ENCODE data around the gene PISD.
A peak's percentile ranks its signal among the peaks of the same experiment; 100 is the strongest.

The PISD gene

GRCh38 chr22:31647523-31648320 lies 14.3 kb downstream of the PISD start:
- Mint-ChIP-seq H3K4me3 (no peak overlapping the region), H3K27ac (ENCODE audit: low read depth) (no peak overlapping the region), H3K27me3 (no peaks in the 10 kb centered on the region), H3K9me3 (no peaks in the 10 kb centered on the region), H3K4me1 (no peaks in the 10 kb centered on the region), H3K36me3 (ENCODE audit: insufficient read depth) (peaks cover 35% of the 10 kb centered on the region)
- DNase-seq (ENCODE audit: low spot score in 2 of 2) (no peak), ATAC-seq (replicated peaks; ENCODE audit: extremely low read depth, poor library complexity, severe bottlenecking) (no peak)

GRCh38 chr22:31647066-31647465 lies 14.9 kb downstream of the PISD start:
- no peak for DNase-seq (ENCODE audit: low spot score in 2 of 2)
- Mint-ChIP-seq H3K4me1 (no peaks in the 10 kb centered on the region), H3K27me3 (no peaks in the 10 kb centered on the region), H3K27ac (ENCODE audit: low read depth) (no peak overlapping the region), H3K9me3 (no peaks in the 10 kb centered on the region), H3K4me3 (no peak overlapping the region), H3K36me3 (ENCODE audit: insufficient read depth) (peaks cover 41% of the 10 kb centered on the region)
- ATAC-seq (replicated peaks; ENCODE audit: extremely low read depth, poor library complexity, severe bottlenecking): no peak

- H3K9me3 Mint-ChIP-seq: no peaks in the 10 kb centered on the region
- DNase-seq (ENCODE audit: low spot score in 2 of 2) (no peak), ATAC-seq (replicated peaks; ENCODE audit: extremely low read depth, poor library complexity, severe bottlenecking) (no peak)
- H3K4me1 Mint-ChIP-seq: peaks cover under 1% of the 10 kb centered on the region
- H3K27me3 Mint-ChIP-seq: no peaks in the 10 kb centered on the region
- H3K27ac Mint-ChIP-seq (ENCODE audit: low read depth): peak overlapping the region; percentile 19
- peaks cover 41% of the 10 kb centered on the region for H3K36me3 Mint-ChIP-seq (ENCODE audit: insufficient read depth)
- H3K4me3 Mint-ChIP-seq: no peak overlapping the region
Observed at GRCh38 chr22:31646186-31647019, 15.6 kb downstream of the PISD start.

GRCh38 chr22:31639436-31640039 lies 22.5 kb downstream of the PISD start:
- DNase-seq (ENCODE audit: low spot score in 2 of 2): no peak
- H3K27ac Mint-ChIP-seq (ENCODE audit: low read depth): peak overlapping the region; percentile 77
- peak; percentile 28 for ATAC-seq (replicated peaks; ENCODE audit: extremely low read depth, poor library complexity, severe bottlenecking)
- H3K9me3 Mint-ChIP-seq: no peaks in the 10 kb centered on the region
- H3K27me3 Mint-ChIP-seq: no peaks in the 10 kb centered on the region
- H3K4me1 Mint-ChIP-seq: peaks cover 17% of the 10 kb centered on the region
- H3K36me3 Mint-ChIP-seq (ENCODE audit: insufficient read depth): peaks cover 19% of the 10 kb centered on the region
- H3K4me3 Mint-ChIP-seq: no peak overlapping the region

- no peak for ATAC-seq (replicated peaks; ENCODE audit: extremely low read depth, poor library complexity, severe bottlenecking)
- no peak for DNase-seq (ENCODE audit: low spot score in 2 of 2)
- Mint-ChIP-seq H3K9me3 (no peaks in the 10 kb centered on the region), H3K36me3 (ENCODE audit: insufficient read depth) (peaks cover 20% of the 10 kb centered on the region), H3K27ac (ENCODE audit: low read depth) (peak overlapping the region; percentile 77), H3K27me3 (no peaks in the 10 kb centered on the region), H3K4me3 (no peak overlapping the region), H3K4me1 (peaks cover 22% of the 10 kb centered on the region)
Observed at GRCh38 chr22:31637891-31638618, 24.0 kb downstream of the PISD start.

- no peaks in the 10 kb centered on the region for H3K27me3 Mint-ChIP-seq
- DNase-seq (ENCODE audit: low spot score in 2 of 2): no peak
- H3K36me3 Mint-ChIP-seq (ENCODE audit: insufficient read depth): peaks cover 16% of the 10 kb centered on the region
- H3K4me3 Mint-ChIP-seq: peak overlapping the region; percentile 38
- H3K4me1 Mint-ChIP-seq: peaks cover 22% of the 10 kb centered on the region
- no peaks in the 10 kb centered on the region for H3K9me3 Mint-ChIP-seq
- no peak overlapping the region for H3K27ac Mint-ChIP-seq (ENCODE audit: low read depth)
- ATAC-seq (replicated peaks; ENCODE audit: extremely low read depth, poor library complexity, severe bottlenecking): no peak
Observed at GRCh38 chr22:31637447-31637890, 24.5 kb downstream of the PISD start.

GRCh38 chr22:31635638-31636306 lies 26.2 kb downstream of the PISD start:
- DNase-seq (ENCODE audit: low spot score in 2 of 2) (no peak), ATAC-seq (replicated peaks; ENCODE audit: extremely low read depth, poor library complexity, severe bottlenecking) (no peak)
- Mint-ChIP-seq H3K9me3 (no peaks in the 10 kb centered on the region), H3K27ac (ENCODE audit: low read depth) (peak overlapping the region; percentile 81), H3K4me3 (no peak overlapping the region), H3K27me3 (no peaks in the 10 kb centered on the region), H3K4me1 (peaks cover 26% of the 10 kb centered on the region), H3K36me3 (ENCODE audit: insufficient read depth) (peaks cover 13% of the 10 kb centered on the region)

GRCh38 chr22:31631436-31631835 lies 30.6 kb downstream of the PISD start:
- H3K27ac Mint-ChIP-seq (ENCODE audit: low read depth): peak overlapping the region; percentile 77
- H3K36me3 Mint-ChIP-seq (ENCODE audit: insufficient read depth): peaks cover 26% of the 10 kb centered on the region
- peak overlapping the region; percentile 87 for H3K4me3 Mint-ChIP-seq
- DNase-seq (ENCODE audit: low spot score in 2 of 2): no peak
- H3K4me1 Mint-ChIP-seq: peaks cover 31% of the 10 kb centered on the region
- ATAC-seq (replicated peaks; ENCODE audit: extremely low read depth, poor library complexity, severe bottlenecking): no peak
- no peaks in the 10 kb centered on the region for H3K9me3 Mint-ChIP-seq
- no peaks in the 10 kb centered on the region for H3K27me3 Mint-ChIP-seq

- H3K27ac Mint-ChIP-seq (ENCODE audit: low read depth): peak overlapping the region; percentile 77
- H3K4me1 Mint-ChIP-seq: peaks cover 35% of the 10 kb centered on the region
- peak; percentile 97 for ATAC-seq (replicated peaks; ENCODE audit: extremely low read depth, poor library complexity, severe bottlenecking)
- H3K27me3 Mint-ChIP-seq: no peaks in the 10 kb centered on the region
- peak overlapping the region; percentile 87 for H3K4me3 Mint-ChIP-seq
- H3K36me3 Mint-ChIP-seq (ENCODE audit: insufficient read depth): peaks cover 29% of the 10 kb centered on the region
- H3K9me3 Mint-ChIP-seq: no peaks in the 10 kb centered on the region
- DNase-seq (ENCODE audit: low spot score in 2 of 2): peak; percentile 78 to 82
Observed at GRCh38 chr22:31630331-31631329, 31.4 kb downstream of the PISD start.

GRCh38 chr22:31629741-31630184 lies 32.3 kb downstream of the PISD start:
- DNase-seq (ENCODE audit: low spot score in 2 of 2) (no peak), ATAC-seq (replicated peaks; ENCODE audit: extremely low read depth, poor library complexity, severe bottlenecking) (no peak)
- no peaks in the 10 kb centered on the region for H3K27me3 Mint-ChIP-seq
- no peaks in the 10 kb centered on the region for H3K9me3 Mint-ChIP-seq
- H3K4me3 Mint-ChIP-seq: peak overlapping the region; percentile 87
- peaks cover 34% of the 10 kb centered on the region for H3K36me3 Mint-ChIP-seq (ENCODE audit: insufficient read depth)
- H3K27ac Mint-ChIP-seq (ENCODE audit: low read depth): peak overlapping the region; percentile 77
- peaks cover 39% of the 10 kb centered on the region for H3K4me1 Mint-ChIP-seq
